ENCODE measurements around the gene MCEMP1.
A peak's percentile ranks its signal among the peaks of the same experiment; 100 is the strongest.

The MCEMP1 gene, protein sequence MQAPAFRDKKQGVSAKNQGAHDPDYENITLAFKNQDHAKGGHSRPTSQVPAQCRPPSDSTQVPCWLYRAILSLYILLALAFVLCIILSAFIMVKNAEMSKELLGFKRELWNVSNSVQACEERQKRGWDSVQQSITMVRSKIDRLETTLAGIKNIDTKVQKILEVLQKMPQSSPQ

DNA sequence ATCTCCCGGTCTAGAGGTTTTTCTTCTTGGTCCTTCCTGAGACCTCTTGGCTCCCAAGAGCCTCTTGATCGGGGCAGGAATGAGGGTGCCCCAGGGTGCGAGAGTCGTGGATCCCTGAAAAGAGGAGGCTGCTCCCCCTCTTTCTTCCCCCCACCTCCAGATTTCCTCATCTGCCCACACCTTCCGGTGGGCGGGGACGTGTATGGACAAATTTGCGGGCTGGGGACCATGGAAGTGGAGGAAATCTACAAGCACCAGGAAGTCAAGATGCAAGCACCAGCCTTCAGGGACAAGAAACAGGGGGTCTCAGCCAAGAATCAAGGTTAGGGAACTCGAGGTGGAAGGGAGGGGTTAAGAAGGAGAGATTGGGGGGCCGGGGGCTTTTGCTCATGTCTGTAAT, at the start of gene MCEMP1:
Gene MCEMP1, plus strand, starts transcription at position 237 of the 400 bp plus-strand sequence. Its CDS starts 31 bp downstream, at position 268.
- no peak for DNase-seq

DNA sequence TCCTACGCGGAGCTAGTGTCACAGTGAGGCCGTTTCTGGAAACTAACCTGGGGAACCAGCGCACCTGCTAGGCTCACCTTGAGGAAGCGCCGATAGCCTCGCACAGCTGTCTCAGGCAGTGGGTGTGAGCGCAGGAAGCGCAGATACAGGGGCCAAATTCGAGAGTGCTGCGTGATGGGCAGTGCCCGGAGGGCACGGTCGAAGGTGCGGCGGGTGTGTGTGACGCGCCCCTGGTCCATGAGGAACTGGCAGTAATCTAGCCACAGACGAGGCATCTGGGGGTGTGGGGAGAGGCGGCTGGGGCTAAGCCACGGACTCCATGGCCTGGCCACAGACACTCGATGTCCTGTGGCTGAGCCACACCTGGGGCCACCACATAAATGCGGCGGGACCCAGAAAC, 49.7 kb upstream of the MCEMP1 start:
- DNase-seq, result no peak

DNA sequence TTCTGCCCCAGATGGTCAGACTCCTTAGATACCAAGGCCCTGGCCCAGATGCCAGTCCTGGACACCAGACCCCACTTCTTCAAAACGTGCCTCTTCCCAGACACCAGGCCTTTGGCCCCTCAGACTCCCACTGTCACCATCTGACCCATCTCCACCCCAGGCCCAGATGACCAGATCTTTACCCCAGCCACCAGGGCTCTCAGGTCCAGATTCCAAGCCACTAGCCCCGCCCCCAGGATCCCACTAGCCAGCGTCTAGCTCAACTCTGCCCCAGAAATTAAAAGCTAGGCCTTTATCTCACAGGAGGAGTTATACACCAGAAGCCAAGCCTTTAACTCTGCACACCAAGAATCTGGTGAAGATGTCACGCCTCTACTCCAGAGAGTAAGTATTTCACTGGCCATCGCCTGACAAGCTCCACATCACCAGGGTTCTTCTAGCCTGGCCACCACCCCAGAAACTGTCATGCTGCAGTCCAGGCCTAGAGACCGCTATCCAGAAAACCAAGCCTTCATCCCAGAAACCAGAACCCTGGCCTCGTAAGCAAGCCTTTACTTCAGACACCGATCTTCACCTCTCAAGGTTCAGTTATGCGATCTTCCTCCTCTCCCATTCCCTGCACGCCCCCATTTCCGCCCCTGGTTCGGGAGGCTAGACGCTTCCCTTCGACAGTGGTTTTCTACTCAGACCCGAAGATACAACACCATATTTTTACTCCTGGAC, 48.1 kb upstream of the MCEMP1 start:
- DNase-seq, result no peak

DNA sequence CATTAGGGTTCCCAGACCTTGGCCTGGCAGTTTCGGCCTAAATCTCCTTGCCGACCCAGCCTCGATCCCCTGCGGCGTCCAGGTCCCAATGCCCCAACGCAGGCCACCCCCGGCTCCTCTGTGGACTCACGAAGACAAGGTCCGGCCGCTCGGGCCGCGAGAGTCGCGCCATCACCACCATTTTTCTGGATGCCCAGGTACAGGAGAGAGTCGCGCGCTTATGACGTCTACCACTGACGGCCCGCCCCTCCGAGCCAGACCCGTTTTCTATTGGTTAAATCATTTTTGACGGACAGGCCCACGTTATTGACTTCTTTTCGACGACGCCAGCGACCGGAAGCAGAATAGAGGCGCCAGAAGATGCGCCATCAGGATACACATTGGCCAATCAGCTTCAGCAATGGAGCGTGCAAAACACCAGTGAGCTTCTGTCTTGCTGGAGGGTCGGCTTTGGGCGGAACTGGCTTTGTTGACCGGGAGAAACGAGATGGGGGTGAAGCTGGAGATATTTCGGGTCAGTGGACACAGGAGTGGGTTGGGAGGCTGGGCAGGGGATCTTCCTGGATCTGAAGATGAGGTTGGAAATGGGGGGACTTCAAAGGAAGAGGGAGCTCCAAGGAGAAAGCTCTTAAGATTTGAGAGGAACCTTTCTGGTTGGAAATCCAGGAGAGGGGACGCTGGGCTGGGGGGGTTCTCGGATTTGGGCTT, 47.4 kb upstream of the MCEMP1 start, which contains the start of the genes PET100 and XAB2:
Gene PET100, plus strand, starts transcription at position 447 of the 708 bp plus-strand sequence. Its CDS starts 41 bp downstream, at position 488.
Gene XAB2, minus strand, starts transcription at position 199 of the 708 bp plus-strand sequence. Its CDS starts 18 bp downstream, at position 181.
- peak; percentile 99 for DNase-seq

DNA sequence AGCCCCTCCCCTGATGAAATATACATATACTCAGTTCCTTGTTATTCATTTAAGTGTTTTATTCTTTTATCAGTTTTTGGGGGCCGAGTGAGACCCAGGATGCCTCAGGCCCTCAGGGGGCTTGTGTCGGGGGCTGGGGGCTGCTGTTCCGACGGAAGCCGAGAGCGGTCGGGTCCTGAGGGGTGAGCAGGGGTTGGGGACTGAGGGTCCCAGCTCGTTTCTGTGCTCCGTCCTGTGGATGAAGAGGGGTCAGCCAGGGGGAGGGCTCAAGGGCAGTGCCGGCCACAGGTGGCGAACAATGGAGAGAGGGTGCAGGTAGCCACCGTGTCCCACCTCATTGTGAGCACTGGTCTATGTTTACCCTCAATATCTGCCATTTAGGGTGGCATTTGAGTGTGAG, 45.3 kb upstream of the MCEMP1 start:
- DNase-seq, result no peak

DNA sequence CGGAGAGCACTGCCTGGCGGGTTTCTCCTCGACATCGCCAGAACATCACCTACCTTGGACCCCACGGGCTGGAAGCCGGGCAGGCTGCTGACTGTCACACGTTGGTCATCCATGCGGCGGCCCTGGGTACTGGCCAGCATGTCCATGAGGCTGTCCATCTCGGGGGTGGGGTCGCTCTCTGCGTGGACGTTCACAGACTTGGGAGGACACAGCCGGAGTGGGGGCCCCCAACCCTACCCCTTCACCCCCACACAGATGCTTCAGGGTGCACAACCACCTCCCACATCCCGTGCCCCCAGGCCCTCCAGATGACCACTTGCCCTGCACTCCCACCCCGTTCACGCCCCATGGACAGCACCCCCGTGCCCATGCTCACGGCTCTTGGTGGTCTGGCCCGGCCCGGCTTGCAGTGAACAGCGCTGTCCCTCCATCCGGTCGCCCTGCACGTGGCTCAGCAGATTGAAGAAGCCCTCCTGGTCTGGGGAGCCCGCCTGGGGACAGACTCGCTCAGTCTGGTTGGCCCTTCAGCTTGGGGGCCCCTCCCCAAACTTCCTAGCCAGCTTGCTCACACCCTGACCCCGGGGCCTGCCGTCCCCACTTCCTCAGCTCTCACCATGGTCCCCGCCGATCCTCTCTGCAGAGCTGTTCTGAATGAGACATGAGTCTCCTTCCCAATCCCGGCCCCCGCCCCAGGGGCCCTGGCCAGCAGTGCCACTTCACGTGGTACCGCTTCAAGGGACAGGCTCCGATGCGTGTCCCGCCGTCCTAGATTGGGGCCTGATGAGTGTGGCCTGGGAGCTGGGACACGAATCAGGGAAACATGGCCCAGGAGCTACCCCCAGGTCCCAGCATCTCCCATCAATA, 44.3 kb upstream of the MCEMP1 start:
- no peak for DNase-seq

DNA sequence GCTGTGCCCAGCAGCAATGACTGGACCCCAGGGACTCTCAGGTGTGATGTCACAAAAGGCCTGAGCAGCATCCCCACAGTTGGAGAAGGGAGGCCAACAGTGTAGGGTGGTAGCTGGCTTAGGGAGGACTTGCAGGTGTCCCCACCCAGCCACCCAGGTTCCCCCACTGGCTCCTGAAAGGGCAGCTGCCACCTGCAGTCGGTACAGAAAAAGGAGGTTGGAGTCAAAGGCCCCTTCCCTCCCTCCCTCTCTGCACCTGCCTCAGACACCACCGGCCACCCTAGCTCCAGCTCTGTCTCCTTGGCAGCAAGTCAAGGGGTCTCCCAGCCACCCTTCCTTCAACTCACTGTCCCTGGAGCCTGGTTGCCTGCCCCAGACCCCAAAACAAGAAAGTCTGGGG, 43.2 kb upstream of the MCEMP1 start, which contains the start of gene PCP2:
Gene PCP2, minus strand, starts transcription at position 22 of the 400 bp plus-strand sequence. CDS start 262 bp downstream, outside the sequence.
- no peak for DNase-seq

DNA sequence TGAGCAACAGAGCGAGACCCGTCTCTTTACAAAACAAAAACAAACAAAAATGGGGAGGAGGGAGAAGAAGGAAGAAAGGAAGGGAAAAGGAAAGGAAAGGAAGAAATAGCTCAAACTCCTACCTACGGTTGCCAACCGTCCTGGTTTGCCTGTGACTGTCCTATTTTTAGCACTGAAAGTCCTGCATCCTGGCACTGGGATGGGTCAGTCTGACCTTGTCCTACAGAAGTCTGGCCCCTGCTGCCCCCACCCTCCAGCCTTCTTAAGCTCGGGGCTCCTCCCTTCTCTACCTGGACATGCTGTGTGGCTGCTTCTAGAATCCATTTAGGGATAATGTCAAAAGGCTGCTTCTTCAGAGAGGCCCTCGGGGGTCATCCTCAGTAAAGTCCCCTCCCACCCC, 41.2 kb upstream of the MCEMP1 start:
- no peak for DNase-seq

DNA sequence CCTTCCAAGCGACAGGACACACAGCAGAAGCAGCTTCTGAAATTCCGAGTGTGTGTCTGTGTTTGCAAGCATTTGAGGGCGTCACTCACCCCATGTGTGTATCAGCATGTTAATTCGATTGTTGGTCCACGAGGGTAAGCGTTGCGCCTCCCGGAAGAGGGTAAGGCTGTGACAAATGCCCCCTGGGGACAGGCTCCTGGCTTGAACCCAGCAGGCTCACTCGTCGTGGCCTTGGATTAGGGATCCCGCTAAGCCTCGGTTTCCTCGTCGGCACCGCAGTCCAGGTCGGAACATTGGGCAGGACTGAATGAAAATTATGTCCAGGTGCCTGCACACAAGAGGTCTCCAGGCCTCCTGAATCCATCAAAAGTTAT, 40.6 kb upstream of the MCEMP1 start:
- no peak for DNase-seq

DNA sequence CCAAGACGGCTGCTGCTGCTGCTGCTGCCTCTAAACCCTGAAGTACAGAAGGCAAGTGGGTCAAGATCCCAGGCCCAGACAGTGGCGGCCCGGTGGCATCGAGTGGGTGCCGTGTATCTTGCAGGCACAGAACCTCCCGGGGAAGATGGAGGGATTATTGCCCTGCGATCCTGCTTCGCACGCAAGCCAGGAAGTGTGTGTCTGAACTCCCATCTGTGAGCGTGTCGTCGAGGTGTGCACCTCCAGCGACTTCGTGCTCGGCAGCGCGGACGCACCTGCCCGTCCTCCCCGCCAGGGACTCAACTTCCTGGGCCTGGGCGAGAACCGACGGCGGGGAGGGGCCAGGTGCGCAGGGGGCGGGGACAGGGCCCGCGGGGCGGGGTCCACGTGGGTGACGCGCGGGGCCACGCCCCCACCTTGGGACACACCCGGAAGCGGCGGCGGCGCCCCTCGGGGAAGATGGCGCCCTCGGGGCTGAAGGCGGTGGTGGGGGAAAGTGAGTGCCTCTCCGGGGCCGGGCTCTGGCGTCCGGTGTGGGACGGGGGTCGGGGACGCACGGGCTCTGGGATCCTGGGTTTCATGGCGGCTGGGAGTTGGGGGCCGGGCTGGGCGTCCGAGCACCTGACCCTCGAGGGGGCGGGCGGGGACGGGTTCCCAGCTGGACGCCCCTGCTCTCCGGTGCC, 40.1 kb upstream of the MCEMP1 start, which contains the start of gene STXBP2:
Gene STXBP2, plus strand, starts transcription at position 420 of the 683 bp plus-strand sequence. Its CDS starts 40 bp downstream, at position 460.
- DNase-seq, result no peak

DNA sequence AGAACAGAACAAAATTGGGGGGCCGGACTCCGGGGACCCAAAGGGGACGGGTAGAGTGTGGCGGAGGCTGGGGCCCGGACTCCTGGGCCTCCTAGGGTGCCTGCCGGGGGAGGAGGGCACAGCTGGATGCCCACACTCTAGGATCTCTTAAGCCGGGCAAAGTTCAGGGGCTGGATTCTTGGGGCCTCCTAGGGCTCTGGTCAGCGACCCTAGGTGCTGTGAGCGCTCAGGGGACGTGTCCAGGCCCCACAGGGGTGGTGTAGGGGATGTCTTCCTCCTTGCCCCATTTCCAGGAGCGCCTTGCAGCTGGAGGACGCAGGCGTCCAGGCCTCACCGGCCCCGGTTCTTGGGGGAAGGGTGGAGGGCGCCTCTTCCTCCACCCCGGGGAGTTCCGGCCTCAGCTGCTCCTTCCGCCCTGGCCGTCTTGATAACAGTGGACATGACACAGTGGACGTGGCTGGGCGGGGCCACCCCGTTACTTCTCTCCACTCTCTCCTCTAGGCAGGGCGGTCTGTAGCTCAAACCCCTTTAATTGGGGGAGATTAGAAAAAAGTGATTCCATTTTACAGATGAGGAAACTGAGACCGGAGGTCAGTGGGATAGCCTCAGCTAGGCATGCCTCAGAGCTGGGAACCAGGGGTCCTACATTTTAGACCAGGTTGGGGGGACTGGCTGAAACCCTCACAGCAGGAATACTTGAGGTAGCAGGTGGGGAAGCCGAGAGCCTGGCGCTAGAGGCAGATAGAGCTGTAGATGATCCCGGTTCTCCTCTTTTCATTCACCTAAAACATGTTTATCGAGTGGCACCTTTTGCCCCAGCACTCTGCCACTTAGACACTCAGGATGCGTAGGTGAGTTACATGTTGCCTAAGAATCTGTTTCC, 39.3 kb upstream of the MCEMP1 start:
- DNase-seq, result no peak

DNA sequence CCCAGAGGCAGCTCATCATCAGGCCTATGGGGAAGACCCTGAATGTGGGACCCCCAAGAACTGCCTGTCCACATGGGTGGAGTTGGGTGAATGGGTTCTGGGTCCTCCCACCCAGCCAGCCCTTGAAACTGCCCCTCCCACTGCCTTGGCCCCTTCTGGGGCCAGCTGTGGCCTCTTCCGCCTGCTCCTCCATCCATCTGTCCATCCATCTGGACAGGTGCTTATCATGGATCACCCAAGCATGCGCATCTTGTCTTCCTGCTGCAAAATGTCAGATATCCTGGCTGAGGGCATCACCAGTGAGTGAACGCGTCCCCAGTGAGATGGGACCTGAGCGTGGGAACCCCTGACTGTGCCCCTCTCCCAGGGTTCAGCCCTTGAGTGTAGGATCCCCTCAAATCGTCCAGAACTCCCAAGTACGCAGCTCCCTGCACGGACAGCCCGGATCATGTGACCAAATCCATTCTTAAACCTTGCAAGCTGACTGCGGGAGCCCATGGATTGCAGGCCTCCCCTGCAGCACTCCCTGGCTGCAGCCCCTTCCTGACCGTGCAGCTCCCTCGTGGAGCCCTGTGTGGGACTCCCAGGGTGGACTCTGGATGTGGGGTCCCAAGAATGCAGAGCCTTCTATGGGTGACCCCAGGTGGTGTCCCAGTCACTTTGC, 38.0 kb upstream of the MCEMP1 start:
- DNase-seq, result no peak

DNA sequence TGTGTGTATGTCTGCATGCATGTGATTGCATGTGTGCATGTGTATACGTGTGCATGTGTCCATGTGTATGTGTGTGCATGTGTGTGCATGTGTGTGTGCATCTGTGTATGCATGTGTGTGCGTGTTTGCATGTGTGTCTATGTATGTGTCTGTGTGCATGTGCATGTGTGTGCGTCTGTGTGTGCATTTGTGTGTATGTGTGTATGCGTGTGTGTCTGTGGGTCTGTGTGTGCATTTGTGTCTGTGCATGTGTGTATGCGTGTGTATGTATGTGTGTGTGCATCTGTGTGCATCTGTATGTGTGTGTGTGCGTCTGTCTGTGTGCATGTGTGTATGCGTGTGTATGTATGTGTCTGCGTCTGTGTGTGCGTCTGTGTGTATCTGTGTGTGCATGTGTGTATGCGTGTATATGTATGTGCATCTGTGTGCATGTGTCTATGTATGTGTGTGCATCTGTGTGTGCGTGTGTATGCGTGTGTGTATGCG, 37.0 kb upstream of the MCEMP1 start:
- no peak for DNase-seq

DNA sequence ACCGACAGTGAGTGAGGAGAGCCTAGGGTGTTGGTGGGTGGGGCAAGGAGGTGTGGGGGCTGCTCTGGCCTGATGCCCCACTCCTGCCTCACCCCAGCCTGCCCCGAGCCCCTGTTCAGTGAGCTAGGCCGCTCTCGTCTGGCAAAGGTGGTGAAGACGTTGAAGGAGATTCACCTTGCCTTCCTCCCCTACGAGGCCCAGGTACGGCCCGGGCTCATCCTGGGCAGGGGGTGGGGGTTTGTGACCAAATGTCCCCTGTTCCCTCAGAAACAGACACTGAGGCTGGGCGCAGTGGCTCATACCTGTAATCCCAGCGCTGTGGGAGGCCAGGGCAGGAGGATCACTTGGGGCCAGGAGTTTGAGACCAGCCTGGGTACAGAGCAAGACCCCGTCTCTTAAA, 36.1 kb upstream of the MCEMP1 start:
- DNase-seq, result no peak

DNA sequence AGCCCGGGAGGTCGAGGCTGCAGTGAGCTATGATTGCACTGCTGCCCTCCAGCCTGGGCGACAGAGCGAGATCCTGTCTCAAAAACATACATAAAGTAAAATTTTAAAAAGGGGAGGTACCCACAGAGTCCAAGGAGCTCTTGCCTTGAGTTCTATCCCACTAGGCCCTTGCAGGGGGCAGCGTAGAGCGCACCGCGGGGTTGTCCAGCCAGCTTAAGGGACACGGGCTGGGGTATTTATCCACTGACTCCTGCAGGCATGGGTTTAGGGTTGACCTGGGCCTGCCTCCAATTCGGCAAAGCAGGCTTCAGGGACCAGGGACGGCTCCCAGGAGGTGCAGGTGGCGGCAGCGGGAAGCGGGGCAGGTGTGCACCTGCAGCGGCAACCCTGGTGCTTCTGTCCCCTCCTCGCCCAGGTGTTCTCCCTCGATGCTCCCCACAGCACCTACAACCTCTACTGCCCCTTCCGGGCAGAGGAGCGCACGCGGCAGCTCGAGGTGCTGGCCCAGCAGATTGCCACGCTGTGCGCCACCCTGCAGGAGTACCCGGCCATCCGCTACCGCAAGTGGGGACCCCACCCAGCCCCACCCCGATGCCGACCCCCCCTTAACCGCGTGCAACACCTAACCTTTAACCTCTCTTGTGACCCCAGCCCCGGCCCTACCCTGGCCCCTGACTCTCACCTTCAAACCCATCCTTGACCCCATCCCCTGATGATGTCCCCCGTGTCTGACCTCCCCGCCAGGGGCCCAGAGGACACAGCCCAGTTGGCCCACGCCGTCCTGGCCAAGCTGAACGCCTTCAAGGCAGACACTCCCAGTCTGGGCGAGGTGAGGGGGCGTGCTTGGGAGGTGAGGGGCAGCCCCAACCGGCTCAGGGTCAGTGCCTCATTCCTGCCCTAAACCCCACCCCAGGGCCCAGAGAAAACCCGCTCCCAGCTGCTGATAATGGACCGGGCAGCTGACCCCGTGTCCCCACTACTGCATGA, 35.3 kb upstream of the MCEMP1 start:
- no peak for DNase-seq

DNA sequence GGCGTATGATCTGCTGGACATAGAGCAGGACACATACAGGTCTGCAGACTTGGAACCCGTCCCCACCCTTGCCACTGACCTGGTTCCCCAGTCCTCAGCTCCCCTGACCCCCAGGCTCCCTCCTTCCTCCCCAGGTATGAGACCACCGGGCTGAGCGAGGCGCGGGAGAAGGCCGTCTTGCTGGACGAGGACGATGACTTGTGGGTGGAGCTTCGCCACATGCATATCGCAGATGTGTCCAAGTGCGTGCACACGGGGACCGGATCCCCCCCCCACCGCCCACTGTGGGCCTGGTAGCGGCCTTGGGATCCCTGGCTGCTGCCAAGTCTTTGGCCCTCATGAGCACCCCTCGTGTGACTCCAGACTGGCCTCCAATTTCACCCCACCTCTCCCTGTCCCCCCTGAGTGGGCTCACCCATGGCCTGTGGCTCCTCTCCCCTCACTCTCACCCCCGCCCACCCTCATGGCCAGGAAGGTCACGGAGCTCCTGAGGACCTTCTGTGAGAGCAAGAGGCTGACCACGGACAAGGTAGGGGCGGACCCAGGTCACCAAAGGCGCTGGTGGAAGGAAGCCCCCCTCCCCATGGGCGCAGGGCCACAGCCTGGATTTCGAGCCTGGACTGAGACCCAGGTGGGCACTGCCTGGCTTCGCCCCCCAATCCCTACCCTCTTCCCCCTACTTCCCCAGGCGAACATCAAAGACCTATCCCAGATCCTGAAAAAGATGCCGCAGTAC, 34.4 kb upstream of the MCEMP1 start:
- no peak for DNase-seq

DNA sequence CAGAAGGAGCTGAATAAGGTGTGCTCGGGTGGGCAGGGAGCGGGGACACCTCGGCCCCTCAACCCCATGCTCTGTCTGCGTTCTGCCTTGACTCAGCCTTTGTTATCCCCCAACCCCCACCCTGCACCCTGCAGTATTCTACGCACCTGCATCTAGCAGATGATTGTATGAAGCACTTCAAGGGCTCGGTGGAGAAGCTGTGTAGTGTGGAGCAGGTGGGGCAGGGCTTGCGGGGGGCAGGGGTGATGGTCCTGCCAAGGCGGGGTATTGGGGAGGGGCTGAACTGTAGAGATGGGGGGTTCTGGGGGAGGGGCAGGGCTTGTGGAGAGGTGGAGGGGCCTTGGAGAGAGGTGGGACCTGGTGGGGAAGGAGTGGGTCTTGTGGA, 33.9 kb upstream of the MCEMP1 start:
- no peak for DNase-seq

Measured in fibroblast of skin of right biceps (primary cell).